CD4-positive, alpha-beta T cell treated with Interleukin-6 for 4 hours (primary cell): ENCODE measurements around the gene LRRTM2.

ENCODE experiments used
- DNase-seq: peaks from one replicate; pipeline ENCODE4 v3.0.0-alpha.2; 2020; ENCODE audit warnings: mixed read lengths

LRRTM2 gene

GRCh38 chr5:138833726-138834480, 41.2 kb downstream of the LRRTM2 start:
- no peak for DNase-seq

- DNase-seq: no peak
Measured at GRCh38 chr5:138833080-138833479, 42.1 kb downstream of the LRRTM2 start.

- no peak for DNase-seq
Measured at GRCh38 chr5:138832218-138832617, 42.9 kb downstream of the LRRTM2 start.

DNA sequence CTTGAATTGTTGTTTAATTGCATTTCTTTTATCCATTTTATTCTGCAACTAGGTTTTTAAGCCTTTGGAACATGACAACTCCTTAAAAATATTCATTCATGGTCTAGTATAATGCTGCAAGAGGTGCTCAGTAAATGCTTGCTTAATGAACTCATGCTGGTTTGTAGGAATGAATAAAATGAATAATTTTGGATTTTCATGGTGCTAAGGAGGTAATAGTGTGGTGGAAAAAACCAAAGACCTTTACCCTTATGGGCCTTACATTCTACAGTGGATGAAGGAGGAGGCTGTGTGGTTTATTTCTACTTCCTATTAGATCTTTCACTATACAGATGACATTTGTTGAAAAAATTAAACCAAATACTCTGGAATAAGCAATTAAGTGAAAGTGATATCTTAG, 43.4 kb downstream of the LRRTM2 start:
- no peak for DNase-seq

DNA sequence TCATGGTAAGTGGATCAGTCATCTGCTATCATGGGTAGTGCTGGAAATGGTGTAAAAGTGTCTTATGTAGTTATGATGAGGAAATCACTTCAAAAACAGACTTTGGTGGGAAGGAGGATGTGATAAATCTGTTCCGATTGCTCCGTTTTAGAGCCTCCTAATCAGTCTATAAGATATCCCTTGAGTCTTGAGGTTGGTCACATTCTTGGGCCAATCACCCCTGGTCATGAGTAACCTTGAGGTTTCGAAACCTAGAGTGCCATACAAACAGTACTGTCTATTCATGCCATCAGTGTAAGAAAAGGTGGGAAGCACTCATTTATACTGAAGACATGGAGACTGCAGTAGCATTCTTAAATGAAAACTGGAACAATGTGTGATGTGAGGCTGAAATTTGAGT, 45.8 kb downstream of the LRRTM2 start:
- DNase-seq: no peak

GRCh38 chr5:138828556-138828955, 46.6 kb downstream of the LRRTM2 start:
- DNase-seq: no peak

DNA sequence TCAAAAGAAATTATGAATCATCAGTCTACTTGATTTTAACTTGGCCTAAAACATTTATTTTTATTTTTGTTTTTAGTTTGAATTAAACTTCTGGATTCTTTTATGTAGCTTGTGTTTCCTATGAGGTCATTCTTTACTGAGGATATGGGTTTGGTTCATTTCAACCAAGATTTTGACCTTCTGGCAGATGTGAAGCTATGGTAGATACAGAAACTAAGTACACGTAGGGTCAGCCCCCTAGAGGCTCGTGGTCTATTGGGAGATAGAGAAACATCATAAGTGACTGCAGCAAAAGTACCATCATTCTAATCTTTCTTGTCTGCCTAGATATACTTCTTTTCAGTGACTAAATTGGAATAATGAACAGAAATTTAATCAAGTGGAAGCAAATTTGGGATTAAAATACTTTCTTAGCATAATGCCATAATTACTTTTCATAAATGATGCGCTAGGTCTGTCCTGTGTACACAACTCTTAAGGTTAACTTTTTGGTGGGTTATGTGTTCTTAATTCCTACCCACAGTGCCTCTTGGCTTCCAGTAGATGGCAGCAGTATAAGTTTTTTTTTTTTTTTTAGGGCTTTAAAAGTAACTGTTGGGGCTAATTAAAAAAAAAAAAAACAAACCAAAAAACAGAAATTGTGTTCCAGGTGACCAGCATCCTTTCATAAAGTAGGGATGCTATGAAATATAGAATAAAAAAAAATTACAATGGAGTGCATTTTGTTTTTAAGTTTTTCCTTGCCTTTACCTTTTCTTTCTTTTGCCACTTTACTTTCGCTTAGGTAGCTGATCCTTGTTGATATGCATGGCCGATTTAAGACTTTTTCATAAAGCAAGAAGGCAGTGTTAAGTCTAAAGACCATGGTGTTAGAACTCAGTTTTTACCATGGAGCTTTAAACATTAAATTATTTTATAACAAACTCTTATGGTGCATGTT, 49.9 kb downstream of the LRRTM2 start:
- DNase-seq: no peak

DNA sequence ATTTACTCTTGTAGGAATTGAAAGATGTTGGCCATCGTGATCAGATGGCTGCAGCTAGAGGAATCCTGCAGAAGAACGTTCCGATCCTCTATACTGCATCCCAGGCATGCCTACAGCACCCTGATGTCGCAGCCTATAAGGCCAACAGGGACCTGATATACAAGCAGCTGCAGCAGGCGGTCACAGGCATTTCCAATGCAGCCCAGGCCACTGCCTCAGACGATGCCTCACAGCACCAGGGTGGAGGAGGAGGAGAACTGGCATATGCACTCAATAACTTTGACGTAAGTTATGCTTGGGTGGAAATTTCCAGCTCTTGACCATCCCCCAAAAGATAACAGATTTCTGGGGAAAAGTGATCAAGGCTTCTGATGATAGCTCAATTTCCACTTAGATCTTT, 50.6 kb downstream of the LRRTM2 start:
- no peak for DNase-seq

GRCh38 chr5:138820695-138821094, 54.4 kb downstream of the LRRTM2 start:
- DNase-seq: no peak

DNA sequence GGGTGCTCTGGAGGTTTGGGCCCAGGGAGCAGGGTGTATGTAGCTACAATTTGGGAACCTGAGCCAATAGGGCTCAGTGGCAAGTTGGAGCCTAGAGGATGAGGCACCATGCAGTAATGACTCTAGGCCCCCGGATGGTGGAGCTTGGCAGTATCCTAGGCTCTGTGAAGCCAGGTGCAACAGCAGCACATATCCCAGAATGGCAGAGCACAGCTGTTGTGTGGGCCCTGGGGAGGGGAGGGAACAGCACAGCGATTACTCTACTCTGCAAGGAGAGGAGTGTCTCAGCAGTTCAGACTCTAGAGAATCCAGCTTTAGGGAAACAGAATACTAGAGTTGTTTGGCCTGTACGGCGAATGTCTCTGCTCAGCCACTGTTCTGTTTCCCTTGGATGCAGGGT, 56.1 kb downstream of the LRRTM2 start:
- DNase-seq: no peak
